ENCODE measurements around the gene FBXO30.

Gene FBXO30

DNA sequence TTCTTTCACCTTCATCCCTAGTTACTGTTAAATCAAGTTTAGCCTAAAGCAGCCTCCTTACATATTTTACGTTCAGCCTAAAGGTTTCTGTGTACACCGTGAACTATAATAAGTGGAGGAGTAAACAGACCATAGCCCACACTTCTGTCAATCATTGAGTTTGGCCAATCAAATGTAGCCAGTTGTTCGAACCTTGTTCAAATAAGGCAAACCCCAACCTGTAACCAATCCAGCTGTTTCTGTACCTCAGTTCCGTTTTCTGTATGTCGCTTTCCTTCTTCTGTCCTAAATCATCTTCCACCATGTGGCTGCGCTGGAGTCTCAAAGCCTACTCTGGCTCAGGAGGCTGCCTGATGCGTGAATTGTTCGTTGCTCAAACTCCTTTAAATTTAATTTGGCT is 1.8 kb upstream of the FBXO30 start:
- no peak for DNase-seq (ENCODE audit: low spot score)

DNA sequence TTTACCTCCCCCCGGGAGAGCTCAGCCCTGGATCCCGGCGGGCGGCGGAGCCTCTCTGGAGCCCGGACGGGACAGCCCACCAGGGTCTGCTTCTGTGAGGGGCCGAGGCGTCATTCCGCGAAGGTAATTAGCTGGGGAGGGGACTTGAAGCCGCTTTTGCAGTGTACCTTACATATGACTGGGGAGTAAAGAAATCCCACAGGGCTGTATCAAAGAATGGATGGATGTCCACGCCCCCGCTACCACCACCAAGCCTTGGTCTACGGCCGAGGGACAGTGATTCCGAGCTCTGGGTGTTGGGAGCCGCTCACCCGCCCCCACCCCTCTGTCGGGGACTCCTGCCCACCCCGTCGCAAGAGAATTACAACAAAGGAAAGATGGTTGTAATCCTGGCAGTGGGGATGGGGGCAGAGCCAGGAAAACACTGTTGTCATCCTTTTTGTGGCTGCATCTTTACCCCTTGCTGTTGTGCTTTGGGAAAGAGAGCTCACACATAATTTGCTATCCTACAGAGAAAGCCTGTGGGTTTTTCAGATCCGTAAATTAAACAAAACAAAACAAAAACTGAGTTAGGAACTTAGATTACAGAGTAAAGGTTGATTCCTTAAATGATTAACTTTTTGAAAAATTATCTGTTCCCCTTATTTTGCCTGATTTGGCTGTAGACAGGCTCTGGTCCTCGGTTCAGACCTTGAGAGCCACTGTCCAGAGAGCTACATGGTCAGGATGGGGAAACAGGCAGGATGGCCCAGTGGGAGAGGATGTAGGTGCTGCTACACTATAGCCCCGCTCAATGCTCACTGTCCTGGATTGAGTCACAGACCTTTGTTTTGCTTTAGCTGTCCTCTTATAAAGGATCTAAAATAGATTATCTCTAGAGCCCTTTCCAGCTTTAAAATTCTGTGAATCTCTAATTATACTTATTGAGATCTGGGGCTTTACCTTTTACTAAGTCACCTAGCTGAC is 997 bp upstream of the FBXO30 start:
- no peak for DNase-seq (ENCODE audit: low spot score)

DNA sequence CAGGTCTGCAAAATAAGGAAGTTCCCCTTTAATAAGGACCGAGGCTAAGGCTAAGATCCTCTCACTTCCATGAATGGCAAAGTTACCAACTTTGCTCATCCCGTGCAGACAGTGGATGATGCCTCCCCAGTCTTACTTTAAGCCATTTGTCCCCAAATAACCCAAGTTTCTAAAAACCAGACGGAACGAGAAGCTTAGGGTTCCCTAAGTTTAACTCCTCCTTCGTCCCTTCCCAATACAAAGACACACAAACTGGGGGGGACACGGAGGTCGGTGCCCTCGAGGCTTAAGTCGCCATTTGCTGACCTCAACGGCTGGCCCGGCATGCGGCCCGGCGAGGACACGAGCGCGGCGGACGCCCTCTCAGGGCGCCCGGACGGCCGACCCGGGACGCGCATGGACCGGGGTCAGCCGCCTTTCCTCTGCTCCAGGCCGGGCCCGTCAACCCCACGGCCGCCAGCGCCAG is 527 bp downstream of the FBXO30 start:
- peak; percentile 36 for DNase-seq (ENCODE audit: low spot score)

DNA sequence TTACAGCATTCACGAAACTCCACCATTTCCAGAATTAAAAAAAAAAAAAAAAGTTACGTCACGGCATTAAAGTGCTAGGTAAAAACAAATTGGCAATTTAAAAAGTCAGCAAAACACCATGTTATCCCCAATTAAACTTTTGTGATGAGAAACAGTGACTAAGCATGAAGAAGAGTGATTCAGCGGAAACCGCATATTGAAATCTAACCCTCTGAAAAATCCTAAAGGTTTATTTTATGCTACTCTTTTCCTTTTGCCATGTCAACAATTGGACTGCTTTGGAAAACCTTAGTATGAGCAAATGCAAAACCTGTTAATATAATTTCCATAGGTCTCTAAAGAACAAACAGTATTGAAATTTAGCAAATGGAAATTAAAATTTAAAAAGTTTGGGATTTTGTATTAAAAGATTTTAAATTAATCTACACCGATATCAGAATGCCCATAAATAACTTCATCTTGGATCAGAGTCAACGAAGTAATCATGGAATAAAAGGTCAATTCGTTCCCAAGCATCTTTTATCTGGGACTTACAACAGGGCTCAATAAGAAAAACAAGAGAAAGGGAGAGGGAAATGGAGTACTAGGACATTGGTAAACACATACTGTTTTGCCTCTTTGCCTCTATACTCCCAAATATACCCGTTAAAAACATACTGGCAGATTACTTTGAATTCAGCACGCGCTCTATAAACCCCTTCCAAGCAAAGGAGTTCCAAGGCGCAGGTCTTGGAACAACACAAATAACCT is 1.1 kb downstream of the FBXO30 start:
- DNase-seq (ENCODE audit: low spot score), result no peak

DNA sequence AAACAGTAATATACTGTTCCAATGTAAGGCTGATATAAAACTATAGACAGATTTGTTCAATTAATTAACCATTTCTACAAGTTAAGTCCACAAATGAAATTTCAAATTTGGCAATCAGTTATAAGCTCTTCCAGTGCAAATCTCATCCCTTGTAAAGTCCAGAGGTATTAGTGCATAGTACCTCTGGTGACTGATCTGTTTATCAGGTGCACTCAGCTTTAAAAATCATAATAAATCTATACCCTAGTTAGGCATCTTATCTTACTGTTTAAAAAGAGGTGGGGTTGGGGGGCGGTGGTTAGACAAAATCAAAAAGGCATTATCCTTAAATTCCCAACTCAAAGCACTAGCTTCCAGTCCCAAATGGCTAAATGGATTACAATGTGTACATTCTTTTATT is 2.9 kb downstream of the FBXO30 start:
- no peak for DNase-seq (ENCODE audit: low spot score)

DNA sequence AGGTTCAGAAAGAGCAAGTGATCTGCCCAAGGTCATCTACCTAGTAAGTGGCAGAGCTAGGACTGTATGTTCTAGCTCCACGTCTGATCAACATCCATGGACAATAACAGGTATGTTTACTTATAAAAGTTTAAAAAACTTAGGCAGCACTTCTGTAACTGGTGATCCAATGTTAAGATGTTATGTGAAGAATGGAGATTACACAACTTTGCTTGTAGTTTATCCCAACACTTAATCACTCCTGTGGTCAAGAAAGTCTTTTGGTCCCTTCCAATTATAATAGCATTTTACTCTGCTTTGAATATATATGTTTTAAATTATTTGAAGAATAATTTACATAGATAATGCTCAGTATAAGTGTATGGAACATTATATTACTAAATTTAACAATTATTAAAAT is 4.8 kb downstream of the FBXO30 start:
- DNase-seq (ENCODE audit: low spot score), result no peak

DNA sequence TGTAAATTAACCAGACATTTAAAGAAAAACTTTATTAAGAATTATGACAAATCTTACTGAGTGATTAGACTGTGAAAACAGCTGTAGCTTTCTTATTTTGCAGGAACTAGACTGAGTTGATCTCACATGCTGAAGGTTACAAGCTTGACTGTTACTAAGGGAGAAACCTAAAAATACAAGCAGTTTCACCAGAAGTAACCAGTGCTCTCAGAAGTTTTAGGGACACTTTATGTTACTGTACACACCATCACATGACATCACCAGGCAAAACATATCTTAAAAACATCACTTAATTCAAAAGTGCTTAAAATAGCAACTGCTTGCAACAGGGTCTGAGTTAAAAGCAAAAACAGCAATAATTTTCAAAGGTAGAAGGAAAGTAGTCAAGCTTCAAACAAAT is 5.4 kb downstream of the FBXO30 start:
- DNase-seq (ENCODE audit: low spot score), result no peak

DNA sequence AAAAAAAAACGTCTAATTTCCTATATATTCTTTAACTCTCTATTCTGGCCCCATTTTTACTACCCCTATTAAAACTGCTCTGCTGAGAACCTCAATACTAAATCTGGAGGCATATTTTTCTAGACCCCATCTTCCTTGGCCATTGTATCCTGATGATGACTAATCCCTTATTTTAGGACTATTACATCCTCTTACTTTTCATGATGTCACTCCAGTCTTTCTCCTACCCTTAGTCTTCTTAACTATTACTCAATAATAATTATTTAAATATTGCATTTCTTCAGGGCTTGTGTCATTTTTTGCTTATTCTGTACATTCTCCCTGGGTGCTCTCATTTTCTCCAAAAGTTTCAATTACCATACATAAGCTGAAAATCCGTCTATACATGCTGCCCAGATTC is 6.4 kb downstream of the FBXO30 start:
- no peak for DNase-seq (ENCODE audit: low spot score)

DNA sequence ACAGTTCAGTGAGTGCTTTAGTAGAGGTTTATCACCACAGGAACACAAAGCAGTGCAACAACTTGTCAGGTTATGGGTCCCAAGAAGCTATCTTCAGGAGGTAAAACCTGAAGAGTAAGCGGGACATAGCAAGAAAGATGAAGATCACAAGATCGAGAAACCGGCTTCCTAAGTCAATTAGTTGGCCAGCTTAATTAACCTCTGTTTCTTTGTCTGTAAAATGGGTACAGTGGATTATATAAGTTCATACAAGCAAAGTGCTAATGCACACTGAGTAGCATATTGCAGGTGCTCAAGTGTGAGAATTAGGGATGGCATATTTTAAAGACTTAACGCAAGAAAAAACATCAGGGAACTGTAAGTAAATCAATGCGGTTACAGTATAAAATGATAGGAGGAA is 12.5 kb downstream of the FBXO30 start:
- no peak for DNase-seq (ENCODE audit: low spot score)

DNA sequence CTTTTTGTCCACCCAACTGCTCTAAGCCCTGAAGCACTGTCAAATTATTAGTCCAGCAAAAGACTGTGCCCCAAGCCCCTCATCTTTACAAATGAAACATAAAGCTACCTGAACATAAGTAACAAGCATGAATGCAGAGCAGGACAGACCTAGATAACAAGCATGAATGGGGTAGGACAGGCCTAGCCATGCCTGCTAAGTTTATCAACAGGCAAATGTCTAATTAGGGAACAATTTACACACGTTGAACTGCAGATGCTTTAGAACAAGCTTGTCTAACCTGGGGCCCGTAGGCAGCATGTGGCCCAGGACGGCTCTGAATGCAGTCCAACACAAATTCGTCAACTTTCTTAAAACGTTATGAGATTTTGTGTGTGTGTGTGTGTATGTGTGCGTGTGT is 13.6 kb downstream of the FBXO30 start:
- DNase-seq (ENCODE audit: low spot score), result no peak

DNA sequence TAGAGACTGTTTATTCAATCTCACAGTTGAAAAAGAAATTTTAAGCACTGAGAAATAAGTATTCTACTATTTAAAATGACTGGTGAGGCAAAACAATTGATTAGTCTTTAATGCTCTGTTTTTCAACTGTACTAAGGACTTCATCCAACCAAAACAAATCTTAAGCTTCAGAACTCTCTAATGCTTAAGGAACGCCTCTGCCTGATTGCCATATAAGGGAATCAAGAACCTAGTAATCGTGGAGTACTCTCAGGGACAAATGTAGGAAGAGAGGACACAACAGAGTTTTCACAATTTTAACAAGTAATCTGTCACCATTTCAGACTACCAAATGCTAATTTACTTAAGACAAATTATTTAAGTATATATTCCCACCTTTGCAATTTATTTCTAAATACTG is 16.1 kb downstream of the FBXO30 start:
- DNase-seq (ENCODE audit: low spot score), result no peak

DNA sequence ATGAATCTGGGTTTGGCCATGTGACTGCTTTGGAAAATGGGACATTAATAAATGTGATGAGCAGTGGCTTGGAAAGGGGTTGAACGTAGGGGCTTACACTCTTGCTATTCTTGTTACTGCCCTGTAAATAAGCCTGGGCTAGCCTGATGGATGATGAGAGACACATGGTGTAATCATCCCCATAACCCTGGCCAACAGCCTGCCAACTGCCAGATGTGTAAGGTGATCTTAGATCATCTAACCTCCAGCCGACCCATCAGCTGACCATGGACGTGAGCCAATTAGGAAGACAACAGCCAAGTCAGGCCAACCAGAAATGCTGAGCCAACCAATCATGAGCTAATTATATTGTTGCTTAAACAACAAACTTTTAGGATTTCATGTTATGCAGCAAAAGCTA is 25.2 kb downstream of the FBXO30 start:
- DNase-seq (ENCODE audit: low spot score), result no peak

DNA sequence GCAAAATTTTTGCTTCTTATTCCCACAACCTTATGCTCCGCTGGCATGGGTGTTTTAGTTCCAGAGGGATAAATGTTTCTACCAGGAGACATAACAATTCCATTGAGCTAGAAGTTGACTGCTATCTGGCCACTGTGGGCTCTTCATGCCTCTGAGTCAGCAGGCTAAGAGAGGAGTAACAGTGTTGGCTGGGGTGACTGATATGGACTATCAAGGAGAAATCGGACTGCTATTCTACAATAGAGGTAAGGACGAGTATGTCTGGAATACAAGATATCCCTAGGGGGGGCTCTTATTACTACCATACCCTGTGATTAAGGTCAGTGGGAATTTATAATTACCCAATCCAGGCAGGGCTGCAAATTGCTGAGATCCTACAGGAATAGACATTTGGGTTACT is 26.9 kb downstream of the FBXO30 start:
- no peak for DNase-seq (ENCODE audit: low spot score)

DNA sequence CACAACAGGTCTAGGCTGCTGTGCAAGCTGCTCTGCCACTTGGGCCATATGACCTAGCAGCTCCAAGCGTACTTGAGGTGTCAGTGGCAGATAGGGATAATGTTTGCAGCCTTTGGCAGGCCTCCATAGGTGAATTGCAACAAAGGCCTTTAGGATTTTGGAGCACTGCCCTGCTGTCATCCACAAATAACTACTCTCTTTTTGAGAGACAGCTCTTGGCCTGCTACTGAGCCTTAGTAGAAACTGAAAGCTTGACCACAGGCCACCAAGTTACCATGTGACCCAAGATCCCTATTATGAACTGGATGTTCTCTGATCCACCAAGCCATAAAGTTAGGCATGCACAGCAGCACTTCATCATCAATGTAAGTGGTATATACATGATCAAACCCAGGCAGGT is 29.9 kb downstream of the FBXO30 start:
- DNase-seq (ENCODE audit: low spot score), result no peak

DNA sequence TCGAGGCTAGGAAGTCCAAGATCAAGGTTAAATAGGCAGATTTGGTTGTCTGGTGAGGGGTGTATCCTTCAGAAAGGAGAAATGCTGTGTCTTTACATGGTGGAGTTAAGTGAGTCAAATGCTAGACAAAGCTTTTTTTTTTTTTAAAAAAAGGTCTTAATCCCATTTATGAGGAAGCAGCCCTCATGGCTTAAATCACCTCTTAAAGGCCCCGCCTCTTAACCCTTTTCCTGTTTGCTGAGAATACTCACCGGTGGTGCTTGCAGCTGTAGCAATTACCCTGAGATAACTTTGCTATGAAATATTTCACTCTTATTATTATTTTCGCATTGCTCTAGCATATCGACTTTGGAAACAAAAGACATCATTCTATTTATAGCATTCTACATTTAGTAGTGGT is 30.8 kb downstream of the FBXO30 start:
- no peak for DNase-seq (ENCODE audit: low spot score)

DNA sequence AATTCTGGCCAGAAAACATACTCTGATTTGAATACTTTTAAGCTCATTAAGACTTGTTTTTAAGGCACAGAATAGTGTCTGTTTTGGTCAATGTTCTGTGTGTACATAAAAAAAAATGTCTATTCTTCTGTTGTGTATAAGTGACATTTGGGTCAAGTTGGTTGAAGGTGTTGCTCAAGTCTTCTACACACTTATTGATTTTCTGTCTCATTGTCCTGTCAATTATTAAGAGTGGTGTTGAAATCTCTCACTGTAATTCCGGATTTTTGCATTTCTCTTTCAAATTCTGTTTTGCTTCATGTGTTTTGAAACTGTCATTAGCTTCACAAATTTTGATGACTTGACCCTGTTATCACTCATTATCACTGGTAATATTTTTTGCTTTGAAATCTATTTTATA is 41.7 kb downstream of the FBXO30 start:
- DNase-seq (ENCODE audit: low spot score), result no peak

DNA sequence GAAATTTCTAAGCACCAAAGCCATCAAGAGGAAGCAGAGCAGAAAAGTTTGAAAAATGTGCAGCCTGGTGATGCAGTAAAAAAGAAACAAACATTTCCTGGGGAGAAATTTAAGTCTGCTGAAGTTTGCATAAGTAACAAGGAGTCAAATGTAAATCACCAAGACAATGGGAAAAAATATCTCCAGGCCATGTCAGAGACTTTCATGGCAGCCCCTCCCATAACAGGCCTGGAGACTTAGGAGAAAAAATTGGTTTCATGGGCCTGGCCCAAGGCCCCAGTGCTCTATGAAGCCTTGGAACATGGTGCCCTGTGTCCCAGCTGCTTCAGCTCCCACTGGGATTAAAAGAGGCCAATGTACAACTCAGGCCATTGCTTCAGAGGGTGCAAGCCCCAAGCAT is 49.1 kb downstream of the FBXO30 start:
- no peak for DNase-seq (ENCODE audit: low spot score)

DNA sequence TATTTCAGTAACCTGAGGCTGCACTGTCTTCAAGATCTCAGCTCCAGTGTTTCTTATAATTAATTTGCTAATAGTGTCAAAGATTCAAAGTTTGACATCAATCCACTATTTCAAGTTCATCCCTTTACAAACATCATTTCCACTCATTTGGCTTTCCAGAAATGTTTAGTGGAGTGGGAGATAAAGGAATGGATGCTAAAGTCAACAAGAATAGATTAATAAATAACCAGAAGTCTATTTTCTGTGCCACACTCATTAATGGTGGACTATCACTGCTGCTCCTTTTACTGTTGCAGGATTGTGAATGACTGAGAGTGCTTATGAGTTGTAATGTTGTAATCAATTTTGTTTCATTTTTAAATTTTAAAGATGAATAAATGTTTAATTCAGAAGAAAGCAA is 50.9 kb downstream of the FBXO30 start:
- DNase-seq (ENCODE audit: low spot score), result no peak

DNA sequence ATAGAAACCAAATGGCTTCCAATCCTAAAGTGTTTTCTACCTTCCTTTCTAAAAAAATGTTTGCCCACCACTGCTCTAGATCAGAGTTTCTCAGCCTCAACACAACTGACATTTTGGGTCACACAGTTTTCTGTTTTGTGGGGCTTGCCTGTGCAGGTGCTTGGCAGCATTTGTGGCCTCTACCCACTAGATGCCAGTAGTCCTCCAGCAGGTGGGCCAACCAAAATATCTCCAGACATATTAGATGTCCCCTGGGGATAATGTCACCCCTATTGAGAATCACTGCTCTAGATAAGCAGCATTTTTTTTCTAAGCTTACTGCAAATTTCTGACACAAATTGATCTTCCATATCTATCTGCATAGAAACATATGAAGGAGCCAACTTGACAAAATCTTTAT is 53.0 kb downstream of the FBXO30 start:
- DNase-seq (ENCODE audit: low spot score), result no peak

DNA sequence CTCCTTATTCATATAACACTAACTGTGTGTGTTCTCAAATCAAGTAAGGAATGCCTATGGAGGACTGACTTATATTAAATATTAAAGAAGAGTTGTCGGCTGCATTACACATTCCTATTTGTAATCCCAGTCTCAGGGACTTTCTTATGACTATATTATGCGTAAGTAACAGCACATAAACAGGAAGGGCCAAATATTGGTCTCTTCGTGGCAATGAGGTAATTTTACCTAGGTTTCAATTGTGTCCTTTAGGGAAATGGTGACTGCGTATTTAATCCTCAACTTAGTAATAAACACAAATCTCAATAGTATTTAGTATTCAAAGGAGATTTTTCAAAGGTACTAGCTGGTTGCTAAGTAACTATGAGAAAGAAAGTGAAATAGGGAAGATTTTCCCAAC is 56.5 kb downstream of the FBXO30 start:
- no peak for DNase-seq (ENCODE audit: low spot score)

DNA sequence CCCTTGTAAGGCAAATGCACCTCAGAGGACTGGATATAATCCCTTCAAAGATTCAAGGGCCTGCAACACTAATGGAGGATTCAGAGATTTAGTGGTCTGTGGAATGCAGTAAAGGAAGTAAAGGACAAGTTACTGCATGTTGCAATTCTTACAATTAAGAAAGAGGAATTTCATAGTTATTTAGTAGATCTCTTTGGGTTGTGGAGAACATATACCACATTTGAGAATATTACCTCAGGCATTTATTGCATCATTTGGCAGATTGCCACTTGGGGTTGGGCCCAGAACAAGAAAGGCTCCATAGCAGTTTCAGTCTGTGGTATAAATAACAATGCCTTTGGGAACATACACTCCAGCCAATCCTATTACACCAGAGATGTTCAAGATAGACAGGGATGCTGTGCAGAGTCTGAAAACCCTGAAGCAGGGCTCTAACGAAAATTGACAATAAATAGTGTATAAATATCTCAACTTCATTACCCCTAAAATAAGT is 58.4 kb downstream of the FBXO30 start:
- DNase-seq (ENCODE audit: low spot score), result no peak

DNA sequence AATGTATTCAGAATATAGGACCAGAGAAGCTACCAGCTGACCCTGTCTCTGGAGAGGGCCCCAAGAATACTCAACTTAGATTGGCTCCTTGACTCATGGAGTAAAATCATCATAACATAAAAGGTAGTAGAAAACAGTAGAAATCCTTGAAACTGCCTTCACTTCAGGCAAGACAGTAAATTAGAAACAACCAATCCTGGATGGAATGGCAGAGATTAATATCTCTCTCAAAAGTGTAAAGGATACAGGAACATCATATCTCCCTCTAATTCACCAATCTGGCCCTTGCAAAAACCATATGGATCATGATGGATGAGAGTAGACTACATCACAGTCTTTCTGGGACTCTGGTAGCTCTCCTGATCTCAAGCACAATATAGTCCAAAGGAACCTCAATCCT is 58.9 kb downstream of the FBXO30 start:
- no peak for DNase-seq (ENCODE audit: low spot score)

DNA sequence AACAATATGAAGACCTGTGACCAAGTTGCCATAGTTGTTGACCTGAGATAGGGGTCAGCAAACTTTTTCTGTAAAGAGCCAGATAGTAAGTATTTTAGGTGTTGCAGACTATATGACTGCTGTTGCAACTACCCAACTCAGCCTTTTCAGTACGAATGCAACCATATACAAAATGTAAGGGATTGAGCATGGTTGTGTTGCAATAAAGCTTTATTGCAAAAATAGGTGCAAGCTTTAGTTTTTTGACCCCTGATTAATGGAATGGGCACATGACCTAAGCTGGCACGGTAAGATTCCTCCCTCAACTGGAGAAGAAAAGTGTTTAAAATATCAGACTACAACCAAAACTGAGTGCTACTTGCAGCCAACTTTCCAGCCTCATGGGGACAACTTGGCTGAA is 62.0 kb downstream of the FBXO30 start:
- DNase-seq (ENCODE audit: low spot score), result no peak

Data from Ammon's horn (tissue), 1 donor.